Activated gamma-delta T cell (primary cell): ENCODE results near the gene SEC31B.
A peak's percentile ranks its signal among the peaks of the same experiment; 100 is the strongest.

Experiments
- DNase-seq: peaks from one replicate; lab custom pipeline; 2025; lab: John Stamatoyannopoulos, UW
- total RNA-seq, 2 donors: gene quantifications; one replicate each; lab custom pipeline; 2026; lab: John Stamatoyannopoulos, UW

Gene SEC31B
- 51.6 to 53.4 reads per million in 2 donors for total RNA-seq

- no peak for DNase-seq
Observed at GRCh38 chr10:100519311-100520051, at the start of gene SEC31B. Gene SEC31B, minus strand, starts transcription at chr10:100519861. Its CDS starts 2,909 bp downstream, at chr10:100516952.

- DNase-seq: no peak
Observed at GRCh38 chr10:100568912-100569311, 49.3 kb upstream of the SEC31B start.

- no peak for DNase-seq
Observed at GRCh38 chr10:100567826-100568225, 48.2 kb upstream of the SEC31B start.

- DNase-seq: no peak
Observed at GRCh38 chr10:100567249-100567648, 47.6 kb upstream of the SEC31B start.

GRCh38 chr10:100566561-100566960 lies 46.9 kb upstream of the SEC31B start:
- DNase-seq: no peak

GRCh38 chr10:100565206-100565985 lies 45.7 kb upstream of the SEC31B start:
- DNase-seq: no peak

- peak; percentile 43 for DNase-seq
Observed at GRCh38 chr10:100562008-100562672, 42.5 kb upstream of the SEC31B start.

GRCh38 chr10:100561005-100561404 lies 41.3 kb upstream of the SEC31B start:
- DNase-seq: no peak

GRCh38 chr10:100560248-100560647 lies 40.6 kb upstream of the SEC31B start:
- DNase-seq: no peak

GRCh38 chr10:100554902-100555301 lies 35.2 kb upstream of the SEC31B start:
- DNase-seq: no peak

- DNase-seq: no peak
Observed at GRCh38 chr10:100553929-100554328, 34.3 kb upstream of the SEC31B start.

GRCh38 chr10:100551738-100552137 lies 32.1 kb upstream of the SEC31B start:
- DNase-seq: no peak

- no peak for DNase-seq
Observed at GRCh38 chr10:100551196-100551595, 31.5 kb upstream of the SEC31B start.

GRCh38 chr10:100544950-100545349 lies 25.3 kb upstream of the SEC31B start:
- no peak for DNase-seq

GRCh38 chr10:100537475-100537874 lies 17.8 kb upstream of the SEC31B start:
- no peak for DNase-seq

- DNase-seq: peak; percentile 64
Observed at GRCh38 chr10:100535715-100536353, 16.2 kb upstream of the SEC31B start, which contains the start of gene HIF1AN. Gene HIF1AN, plus strand, starts transcription at chr10:100535943. Its CDS starts 16 bp downstream, at chr10:100535959.

GRCh38 chr10:100535338-100535714 lies 15.7 kb upstream of the SEC31B start:
- no peak for DNase-seq

GRCh38 chr10:100534726-100535125 lies 15.1 kb upstream of the SEC31B start:
- DNase-seq: no peak

GRCh38 chr10:100531761-100532160 lies 12.1 kb upstream of the SEC31B start:
- no peak for DNase-seq

GRCh38 chr10:100529475-100530298 lies 10.0 kb upstream of the SEC31B start, which contains the start of gene NDUFB8:
Gene NDUFB8, minus strand, starts transcription at chr10:100529871. Its CDS starts 20 bp downstream, at chr10:100529851.
- peak; percentile 60 for DNase-seq

- DNase-seq: no peak
Observed at GRCh38 chr10:100528921-100529474, 9.3 kb upstream of the SEC31B start.
